GM12891 (cell line): ENCODE data around the gene AHNAK2.

ENCODE experiments used
- PAX5 ChIP-seq: IDR thresholded peaks from 2 replicates; pipeline ENCODE4 v1.6.1; 2011; ENCODE audit warnings: low read length, moderate library complexity, mild to moderate bottlenecking; ENCODE audit not compliant: insufficient read depth, severe bottlenecking
- POLR2A ChIP-seq: IDR thresholded peaks from 2 replicates; pipeline ENCODE4 v1.6.1; 2011; ENCODE audit warnings: low read depth, low read length, control low read depth
- POLR2AphosphoS5 ChIP-seq: IDR thresholded peaks from 2 replicates; pipeline ENCODE4 v1.6.1; 2011; ENCODE audit warnings: low read depth, low read length, control low read depth
- POU2F2 ChIP-seq: IDR thresholded peaks from 2 replicates; pipeline ENCODE4 v1.6.1; 2011; ENCODE audit warnings: low read depth, mild to moderate bottlenecking, control low read depth, low read length, moderate library complexity
- SPI1 ChIP-seq: IDR thresholded peaks from 2 replicates; pipeline ENCODE4 v1.6.1; 2011; ENCODE audit warnings: low read depth, low read length, control low read depth
- TAF1 ChIP-seq: IDR thresholded peaks from 2 replicates; pipeline ENCODE4 v1.6.1; 2011; ENCODE audit warnings: low read depth, low read length, control low read depth

- TF ChIP-seq POLR2AphosphoS5 (no peak), POLR2A (no peak), TAF1 (no peak), SPI1 (no peak), PAX5 (no peak), POU2F2 (no peak)
Observed at GRCh38 chr14:104999361-104999760, 21.2 kb upstream of the AHNAK2 start.
